CD4-positive, alpha-beta memory T cell (primary cell): ENCODE measurements around the gene LYRM9. TPM values are rescaled to one million over a fixed set of nuclear protein-coding genes. Genes with fewer than 3 reads are reported as not detected.
"Not testable (repeated sequence)": the region's sequence is repeated elsewhere in the genome, so short reads cannot be mapped to it uniquely, and the experiment has no call there.

ENCODE experiments used
- CTCF ChIA-PET: fragments of 350-600 bp; sonication (Branson Sonifier 250); formaldehyde crosslinking; loops from one replicate; lab custom pipeline; 2021; ENCODE audit warnings: inconsistent platforms; ENCODE audit not compliant: partially characterized antibody; lab: Charles Lee
- POLR2A ChIA-PET: fragments of 350-600 bp; sonication (Branson Sonifier 250); formaldehyde crosslinking; loops from one replicate; lab custom pipeline; 2021; ENCODE audit not compliant: partially characterized antibody; lab: Charles Lee
- DNase-seq, 5 donors: peaks; one replicate each; pipeline versions ENCODE4 v3.0.0 to v3.0.0-alpha.2; 2020 to 2022; ENCODE audit warnings: mixed read lengths in 1 of 5
- H3K27ac ChIP-seq: one replicate; pipeline ENCODE4 v1.7.0; 2013; ENCODE audit warnings: low read depth, low read length
- H3K27me3 ChIP-seq: 2 replicates; pipeline ENCODE4 v1.7.0; 2013; ENCODE audit warnings: mild to moderate bottlenecking, low read length, moderate library complexity; ENCODE audit not compliant: insufficient read depth
- H3K36me3 ChIP-seq: 2 replicates; pipeline ENCODE4 v1.7.0; 2013; ENCODE audit warnings: mild to moderate bottlenecking, low read length, moderate library complexity; ENCODE audit not compliant: insufficient read depth
- H3K4me1 ChIP-seq: 2 replicates; pipeline ENCODE4 v1.7.0; 2013; ENCODE audit warnings: mild to moderate bottlenecking, low read length, moderate library complexity; ENCODE audit not compliant: insufficient read depth
- H3K4me3 ChIP-seq, 2 donors: one replicate each; pipeline ENCODE4 v1.7.0; 2013; ENCODE audit warnings: low read length in 2 of 2, mild to moderate bottlenecking in 1 of 2
- H3K9me3 ChIP-seq, 2 donors: one replicate each; pipeline ENCODE4 v1.7.0; 2013; ENCODE audit warnings: low read length in 2 of 2, control low read depth in 1 of 2; ENCODE audit not compliant: control insufficient read depth in 1 of 2
- H3K27ac Mint-ChIP-seq, 7 donors: one replicate each; pipeline ENCODE4 v1.8.0; 2020 to 2021; ENCODE audit warnings: mixed read lengths in 7 of 7, mild to moderate bottlenecking in 6 of 7, inconsistent platforms in 3 of 7, moderate library complexity in 3 of 7
- H3K27me3 Mint-ChIP-seq, 2 donors: one replicate each; pipeline ENCODE4 v1.8.0; 2020 to 2021; ENCODE audit warnings: mixed read lengths in 2 of 2
- H3K36me3 Mint-ChIP-seq, 2 donors: one replicate each; pipeline ENCODE4 v1.8.0; 2020 to 2021; ENCODE audit warnings: mixed read lengths in 2 of 2, inconsistent platforms in 1 of 2, mild to moderate bottlenecking in 1 of 2
- H3K4me1 Mint-ChIP-seq, 4 donors: one replicate each; pipeline ENCODE4 v1.8.0; 2020 to 2021; ENCODE audit warnings: mixed read lengths in 4 of 4, mild to moderate bottlenecking in 1 of 4
- H3K4me3 Mint-ChIP-seq, 8 donors: one replicate each; pipeline ENCODE4 v1.8.0; 2020 to 2021; ENCODE audit warnings: mixed read lengths in 8 of 8, mild to moderate bottlenecking in 7 of 8, moderate library complexity in 6 of 8, inconsistent platforms in 3 of 8
- H3K9me3 Mint-ChIP-seq, 8 donors: one replicate each; pipeline ENCODE4 v1.8.0; 2020 to 2021; ENCODE audit warnings: mixed read lengths in 8 of 8, mild to moderate bottlenecking in 5 of 8, inconsistent platforms in 3 of 8, moderate library complexity in 1 of 8
- intact Hi-C: fragments of 100-400 bp; cut with micrococcal nuclease; formaldehyde crosslinking; loops from one replicate; pipeline ENCODE4 v1.15.1; 2023
- polyA plus RNA-seq, 2 donors: library from polyadenylated mRNA; unstranded; fragments of 300-500 nt; fragmentation: Illumina TruSeq; gene quantifications; one replicate each; pipeline ENCODE4 v1.2.3, GENCODE V29; 2021
- total RNA-seq, 2 experiments: library from RNA; stranded (reverse); gene quantifications; one replicate each; pipeline ENCODE4 v1.2.3, GENCODE V29; 2021

Gene LYRM9
- total and polyA plus RNA-seq, 4 experiments from 2014 or later: 10.2 to 19.2 (median 17.7) TPM

DNA sequence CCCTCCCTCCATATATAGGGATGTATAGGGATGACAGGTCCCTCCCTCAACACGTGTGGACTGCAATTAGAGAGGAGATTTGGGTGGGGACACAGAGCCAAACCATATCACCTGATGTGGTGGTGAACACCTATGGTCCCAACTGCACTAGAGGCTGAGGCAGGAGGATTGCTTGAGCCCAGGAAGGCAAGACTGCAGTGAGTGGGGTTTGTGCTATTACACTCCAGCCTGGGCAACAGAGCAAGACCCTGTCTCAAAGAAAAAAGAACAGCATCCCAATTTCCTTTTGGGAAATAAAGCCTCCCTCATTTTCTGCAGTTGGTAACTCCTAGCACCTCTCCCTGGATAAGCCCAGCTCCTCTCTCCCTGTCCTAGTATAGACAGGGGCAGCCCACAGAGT is 23.8 kb upstream of the LYRM9 start:
- POLR2A ChIA-PET: no interaction called here
- Mint-ChIP-seq H3K27me3 (peaks cover 3 to 20% of the 10 kb centered on the region in 2 donors), H3K4me3 (no peak overlapping the region), H3K36me3 (no peaks in the 10 kb centered on the region), H3K4me1 (no peaks in the 10 kb centered on the region), H3K9me3 (no peaks in the 10 kb centered on the region), H3K27ac (no peak overlapping the region)
- no peaks in the 10 kb centered on the region for H3K9me3 ChIP-seq
- no peaks in the 10 kb centered on the region for H3K36me3 ChIP-seq
- H3K27ac ChIP-seq: no peak overlapping the region
- no peaks in the 10 kb centered on the region for H3K27me3 ChIP-seq
- no peak for DNase-seq
- no peaks in the 10 kb centered on the region for H3K4me1 ChIP-seq
- CTCF ChIA-PET: no interaction called here
- no peak overlapping the region for H3K4me3 ChIP-seq
- intact Hi-C loops: no loop called here

DNA sequence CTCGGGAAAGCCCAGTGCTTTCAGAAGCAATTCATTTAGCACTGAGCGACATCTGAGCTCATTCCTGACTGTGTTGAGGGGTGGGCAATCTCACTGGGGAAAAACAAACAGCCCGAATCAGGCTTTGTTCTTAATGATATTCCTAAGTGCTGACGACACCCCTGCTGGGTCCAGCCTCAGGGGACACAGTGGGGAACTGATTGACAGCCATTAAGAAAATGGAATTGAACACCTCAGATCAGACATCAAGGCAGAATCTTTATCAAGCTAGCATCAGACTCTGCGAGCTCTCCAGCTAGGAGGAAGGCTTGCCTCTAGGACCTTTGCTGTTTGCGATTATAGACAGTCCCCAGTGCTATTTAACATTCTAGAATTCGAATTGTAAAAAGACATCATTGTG is 22.5 kb upstream of the LYRM9 start:
- H3K9me3 ChIP-seq: no peaks in the 10 kb centered on the region
- Mint-ChIP-seq H3K36me3 (no peaks in the 10 kb centered on the region), H3K27ac (peak overlapping the region in 1 of 7 donors; percentile 80), H3K27me3 (peaks cover 3 to 19% of the 10 kb centered on the region in 2 donors), H3K4me3 (no peak overlapping the region), H3K9me3 (no peaks in the 10 kb centered on the region), H3K4me1 (no peaks in the 10 kb centered on the region)
- H3K4me3 ChIP-seq: no peak overlapping the region
- ChIA-PET POLR2A (no interaction called here), CTCF (no interaction called here)
- H3K27ac ChIP-seq: no peak overlapping the region
- no peaks in the 10 kb centered on the region for H3K36me3 ChIP-seq
- H3K27me3 ChIP-seq: no peaks in the 10 kb centered on the region
- intact Hi-C loops: no loop called here
- H3K4me1 ChIP-seq: no peaks in the 10 kb centered on the region
- DNase-seq: no peak

DNA sequence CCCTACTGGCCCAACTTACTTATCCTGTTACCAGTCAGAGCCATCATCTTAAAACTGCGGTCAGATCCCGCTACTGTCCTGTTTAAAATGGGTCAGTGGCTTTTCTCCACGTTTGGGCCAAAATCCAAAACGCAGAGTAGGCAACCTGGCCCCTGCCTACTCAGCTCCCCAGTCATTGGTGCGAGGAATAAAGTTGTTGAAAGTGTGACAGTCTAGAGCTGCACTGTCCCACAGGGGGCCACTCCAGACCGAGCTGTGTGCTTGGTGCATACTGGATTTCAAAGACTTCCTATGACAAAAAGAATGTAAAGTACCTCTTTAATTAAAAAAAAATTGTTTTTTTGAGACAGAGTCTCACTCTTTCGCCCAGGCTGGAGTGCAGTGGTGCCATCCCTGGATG is 21.2 kb upstream of the LYRM9 start:
- Mint-ChIP-seq H3K27ac (no peak overlapping the region), H3K27me3 (peaks cover 3 to 17% of the 10 kb centered on the region in 2 donors), H3K9me3 (no peaks in the 10 kb centered on the region), H3K36me3 (no peaks in the 10 kb centered on the region), H3K4me1 (no peaks in the 10 kb centered on the region), H3K4me3 (no peak overlapping the region)
- no peaks in the 10 kb centered on the region for H3K27me3 ChIP-seq
- H3K27ac ChIP-seq: no peak overlapping the region
- no peaks in the 10 kb centered on the region for H3K4me1 ChIP-seq
- ChIA-PET POLR2A (no interaction called here), CTCF (no interaction called here)
- H3K36me3 ChIP-seq: no peaks in the 10 kb centered on the region
- H3K9me3 ChIP-seq: no peaks in the 10 kb centered on the region
- no peak overlapping the region for H3K4me3 ChIP-seq
- intact Hi-C loops: no loop called here
- DNase-seq: no peak

DNA sequence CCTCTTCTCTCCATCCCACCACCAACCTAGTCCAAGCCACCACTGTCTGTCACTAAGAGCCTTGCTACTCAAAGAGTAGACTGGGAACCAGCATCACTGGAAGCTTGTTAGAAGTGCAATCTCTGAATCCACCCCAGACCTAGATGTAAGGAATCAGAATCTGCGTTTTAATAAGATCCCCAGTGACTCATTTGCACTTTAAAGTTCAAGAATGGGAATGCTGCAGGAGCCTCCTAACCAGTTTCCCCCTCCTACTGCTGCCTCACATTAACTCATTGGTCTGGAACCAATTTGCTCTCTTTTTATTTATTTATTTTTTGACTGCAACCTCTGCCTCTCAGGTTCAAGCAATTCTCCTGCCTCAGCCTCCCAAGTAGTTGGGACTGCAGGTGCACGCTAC is 19.8 kb upstream of the LYRM9 start:
- Histone ChIP-seq H3K27me3 (no peaks in the 10 kb centered on the region), H3K4me1 (no peaks in the 10 kb centered on the region), H3K4me3 (no peak overlapping the region), H3K9me3 (no peaks in the 10 kb centered on the region), H3K27ac (no peak overlapping the region), H3K36me3 (no peaks in the 10 kb centered on the region)
- intact Hi-C loops: no loop called here
- no peaks in the 10 kb centered on the region for H3K36me3 Mint-ChIP-seq
- peaks cover 3 to 17% of the 10 kb centered on the region in 2 donors for H3K27me3 Mint-ChIP-seq
- no peaks in the 10 kb centered on the region for H3K9me3 Mint-ChIP-seq
- ChIA-PET CTCF (no interaction called here), POLR2A (no interaction called here)
- H3K27ac Mint-ChIP-seq: no peak overlapping the region
- H3K4me1 Mint-ChIP-seq: no peaks in the 10 kb centered on the region
- no peak for DNase-seq
- H3K4me3 Mint-ChIP-seq: no peak overlapping the region

DNA sequence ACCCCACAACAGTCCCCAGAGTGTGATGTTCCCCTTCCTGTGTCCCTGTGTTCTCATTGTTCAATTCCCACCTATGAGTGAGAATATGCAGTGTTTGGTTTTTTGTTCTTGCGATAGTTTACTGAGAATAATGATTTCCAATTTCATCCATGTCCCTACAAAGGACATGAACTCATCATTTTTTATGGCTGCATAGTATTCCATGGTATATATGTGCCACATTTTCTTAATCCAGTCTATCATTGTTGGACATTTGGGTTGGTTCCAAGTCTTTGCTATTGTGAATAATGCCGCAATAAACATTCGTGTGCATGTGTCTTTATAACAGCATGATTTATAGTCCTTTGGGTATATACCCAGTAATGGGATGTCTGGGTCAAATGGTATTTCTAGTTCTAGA is 19.1 kb upstream of the LYRM9 start:
- H3K27ac ChIP-seq, H3K27ac Mint-ChIP-seq, H3K9me3 Mint-ChIP-seq, H3K4me3 Mint-ChIP-seq, H3K4me1 Mint-ChIP-seq, H3K36me3 Mint-ChIP-seq, H3K36me3 ChIP-seq, H3K4me1 ChIP-seq, H3K9me3 ChIP-seq, POLR2A ChIA-PET, H3K4me3 ChIP-seq, H3K27me3 ChIP-seq, intact Hi-C loops, DNase-seq, CTCF ChIA-PET: not testable (repeated sequence)
- peaks cover 3 to 18% of the 10 kb centered on the region in 2 donors for H3K27me3 Mint-ChIP-seq

DNA sequence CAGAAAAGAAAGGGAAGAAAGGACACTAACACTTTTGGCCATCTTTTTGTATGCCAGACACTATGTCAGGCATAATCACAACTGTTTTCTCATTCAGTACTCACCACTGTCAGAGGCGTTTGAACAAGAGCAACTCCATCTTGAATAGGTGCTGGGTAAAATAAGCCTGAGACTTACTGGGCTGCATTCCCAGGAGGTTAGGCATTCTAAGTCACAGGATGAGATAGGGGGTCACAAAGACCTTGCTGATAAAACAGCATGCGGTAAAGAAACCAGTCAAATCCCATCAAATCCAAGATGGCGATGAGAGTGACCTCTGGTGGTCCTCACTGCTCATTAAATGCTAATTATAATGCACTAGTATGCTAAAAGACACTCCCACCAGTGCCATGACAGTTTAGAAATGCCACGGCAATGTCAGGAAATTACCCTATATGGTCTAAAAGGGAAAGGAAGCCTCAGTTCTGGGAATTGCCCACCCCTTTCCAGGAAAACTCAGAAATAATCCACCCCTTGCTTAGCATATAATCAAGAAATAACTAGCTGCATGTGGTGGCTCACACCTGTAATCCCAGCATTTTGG is 14.9 kb upstream of the LYRM9 start:
- Histone ChIP-seq H3K4me1 (no peaks in the 10 kb centered on the region), H3K27ac (no peak overlapping the region), H3K4me3 (no peak overlapping the region), H3K27me3 (peaks cover 2% of the 10 kb centered on the region), H3K36me3 (no peaks in the 10 kb centered on the region), H3K9me3 (no peaks in the 10 kb centered on the region)
- no peak overlapping the region for H3K27ac Mint-ChIP-seq
- ChIA-PET POLR2A (no interaction called here), CTCF (interaction anchor here (0.8 kb wide), 1 partner anchor 103 kb away, joined by 3 read pairs; no protein-coding TSS in a partner anchor)
- no peak overlapping the region for H3K4me3 Mint-ChIP-seq
- peaks cover 11 to 24% of the 10 kb centered on the region in 2 donors for H3K27me3 Mint-ChIP-seq
- DNase-seq: no peak
- intact Hi-C loops: no loop called here
- no peaks in the 10 kb centered on the region for H3K36me3 Mint-ChIP-seq
- H3K9me3 Mint-ChIP-seq: no peaks in the 10 kb centered on the region
- H3K4me1 Mint-ChIP-seq: no peaks in the 10 kb centered on the region

DNA sequence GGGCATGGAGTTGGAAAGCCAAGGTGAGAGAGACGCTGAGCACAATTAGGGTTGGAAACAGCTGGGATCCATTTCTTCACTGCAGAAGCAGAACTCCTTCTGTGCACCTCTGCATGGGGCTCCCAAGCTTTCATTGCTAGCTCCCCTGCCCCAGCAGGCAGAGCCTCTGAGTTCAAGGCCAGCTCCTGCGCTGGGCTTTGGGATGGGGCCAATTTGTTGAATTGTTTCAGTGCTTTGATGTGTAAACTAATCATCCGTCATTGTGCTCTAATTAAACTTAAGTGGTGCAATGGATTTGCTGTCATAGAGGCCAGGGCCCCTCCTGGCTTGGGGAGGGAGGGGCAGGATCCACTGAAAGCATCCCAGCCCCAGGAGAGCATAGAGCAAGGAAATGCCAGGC is 13.5 kb upstream of the LYRM9 start:
- Mint-ChIP-seq H3K9me3 (no peaks in the 10 kb centered on the region), H3K4me3 (no peak overlapping the region), H3K36me3 (no peaks in the 10 kb centered on the region), H3K27me3 (peaks cover 11 to 25% of the 10 kb centered on the region in 2 donors), H3K4me1 (no peaks in the 10 kb centered on the region), H3K27ac (no peak overlapping the region)
- Histone ChIP-seq H3K4me3 (no peak overlapping the region), H3K27me3 (peaks cover 4% of the 10 kb centered on the region), H3K36me3 (no peaks in the 10 kb centered on the region), H3K27ac (no peak overlapping the region), H3K4me1 (no peaks in the 10 kb centered on the region), H3K9me3 (no peaks in the 10 kb centered on the region)
- ChIA-PET POLR2A (no interaction called here), CTCF (no interaction called here)
- no peak for DNase-seq
- intact Hi-C loops: no loop called here

DNA sequence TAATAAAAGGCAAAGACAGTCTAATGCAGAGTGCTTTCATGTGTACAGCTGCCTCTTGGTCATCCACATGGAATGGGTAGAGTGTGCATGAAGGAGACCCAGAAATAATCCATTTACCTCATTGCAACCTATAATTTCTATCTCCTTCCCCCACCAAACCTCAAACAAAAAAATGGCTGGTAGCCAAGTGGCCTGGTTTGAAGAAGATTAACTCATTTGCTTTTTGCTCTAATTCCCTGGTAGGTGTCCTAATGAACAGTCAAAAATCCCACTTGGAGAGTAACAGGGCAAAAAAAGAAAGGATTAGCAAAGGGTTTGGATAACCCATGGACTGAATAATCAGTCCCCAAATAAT is 13.0 kb upstream of the LYRM9 start:
- H3K4me1 Mint-ChIP-seq: no peaks in the 10 kb centered on the region
- intact Hi-C loops: no loop called here
- POLR2A ChIA-PET: no interaction called here
- H3K27ac Mint-ChIP-seq: no peak overlapping the region
- CTCF ChIA-PET: no interaction called here
- Histone ChIP-seq H3K27ac (no peak overlapping the region), H3K36me3 (no peaks in the 10 kb centered on the region), H3K27me3 (peaks cover 4% of the 10 kb centered on the region), H3K9me3 (no peaks in the 10 kb centered on the region), H3K4me3 (no peak overlapping the region), H3K4me1 (no peaks in the 10 kb centered on the region)
- H3K27me3 Mint-ChIP-seq: peaks cover 11 to 25% of the 10 kb centered on the region in 2 donors
- no peak overlapping the region for H3K4me3 Mint-ChIP-seq
- no peaks in the 10 kb centered on the region for H3K36me3 Mint-ChIP-seq
- no peak for DNase-seq
- no peaks in the 10 kb centered on the region for H3K9me3 Mint-ChIP-seq
